GM10847 (cell line): ENCODE data around the gene SIGLEC11.
"Not testable (repeated sequence)": the region's sequence is repeated elsewhere in the genome, so short reads cannot be mapped to it uniquely, and the experiment has no call there.

Source experiments
- POLR2A ChIP-seq: IDR thresholded peaks from 2 replicates; pipeline ENCODE4 v1.6.1; 2011; ENCODE audit not compliant: insufficient read length; ENCODE audit errors: extremely low read depth

SIGLEC11 gene, protein sequence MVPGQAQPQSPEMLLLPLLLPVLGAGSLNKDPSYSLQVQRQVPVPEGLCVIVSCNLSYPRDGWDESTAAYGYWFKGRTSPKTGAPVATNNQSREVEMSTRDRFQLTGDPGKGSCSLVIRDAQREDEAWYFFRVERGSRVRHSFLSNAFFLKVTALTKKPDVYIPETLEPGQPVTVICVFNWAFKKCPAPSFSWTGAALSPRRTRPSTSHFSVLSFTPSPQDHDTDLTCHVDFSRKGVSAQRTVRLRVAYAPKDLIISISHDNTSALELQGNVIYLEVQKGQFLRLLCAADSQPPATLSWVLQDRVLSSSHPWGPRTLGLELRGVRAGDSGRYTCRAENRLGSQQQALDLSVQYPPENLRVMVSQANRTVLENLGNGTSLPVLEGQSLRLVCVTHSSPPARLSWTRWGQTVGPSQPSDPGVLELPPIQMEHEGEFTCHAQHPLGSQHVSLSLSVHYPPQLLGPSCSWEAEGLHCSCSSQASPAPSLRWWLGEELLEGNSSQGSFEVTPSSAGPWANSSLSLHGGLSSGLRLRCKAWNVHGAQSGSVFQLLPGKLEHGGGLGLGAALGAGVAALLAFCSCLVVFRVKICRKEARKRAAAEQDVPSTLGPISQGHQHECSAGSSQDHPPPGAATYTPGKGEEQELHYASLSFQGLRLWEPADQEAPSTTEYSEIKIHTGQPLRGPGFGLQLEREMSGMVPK

DNA sequence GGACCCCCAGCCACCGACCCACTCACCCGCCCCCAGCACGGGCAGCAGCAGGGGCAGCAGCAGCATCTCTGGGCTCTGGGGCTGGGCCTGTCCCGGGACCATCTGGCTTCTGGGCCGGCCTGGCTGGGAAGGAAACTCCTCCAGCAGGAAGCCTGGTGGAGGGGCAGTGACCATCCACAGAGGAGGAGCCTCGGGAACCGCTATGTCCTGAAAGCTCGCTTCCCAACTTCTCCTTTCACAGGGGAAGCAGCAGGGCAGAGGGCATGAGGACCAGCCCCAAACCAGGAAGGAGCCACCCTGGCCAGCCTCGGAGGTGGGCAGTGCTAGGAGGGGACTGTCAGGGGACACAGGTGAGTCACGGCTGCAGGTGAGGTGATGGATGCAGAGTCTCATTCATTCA is at the start of gene SIGLEC11:
TSS of gene SIGLEC11 (minus strand) at position 193 of the 400 bp plus-strand sequence. CDS start at position 102, 91 bp downstream.
- not testable (repeated sequence) for TF ChIP-seq POLR2A

DNA sequence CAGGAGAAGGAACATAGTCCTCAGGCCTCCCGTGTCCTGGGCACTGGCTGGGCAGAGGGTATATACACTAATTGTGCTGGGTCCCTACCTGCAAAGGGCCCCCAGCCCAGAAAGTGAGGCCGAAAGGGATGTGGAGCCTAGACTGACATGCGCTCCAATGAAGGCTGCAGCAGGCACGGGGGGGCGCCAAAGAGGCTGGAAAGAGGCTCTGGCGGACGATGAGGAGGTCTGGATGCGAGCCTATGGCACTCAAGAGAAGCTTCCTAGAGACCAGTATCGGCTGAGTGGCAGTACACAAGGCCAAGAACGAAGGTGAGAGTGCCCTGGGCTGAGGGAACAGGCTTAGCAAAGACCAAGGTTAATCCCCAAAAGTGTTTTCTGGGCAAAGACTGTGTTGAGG is 47.6 kb upstream of the SIGLEC11 start:
- TF ChIP-seq POLR2A = no peak

GRCh38 chr19:50007947-50008346 is 47.0 kb upstream of the SIGLEC11 start:
- no peak for TF ChIP-seq POLR2A

GRCh38 chr19:50007170-50007569 is 46.2 kb upstream of the SIGLEC11 start:
- TF ChIP-seq POLR2A = no peak

DNA sequence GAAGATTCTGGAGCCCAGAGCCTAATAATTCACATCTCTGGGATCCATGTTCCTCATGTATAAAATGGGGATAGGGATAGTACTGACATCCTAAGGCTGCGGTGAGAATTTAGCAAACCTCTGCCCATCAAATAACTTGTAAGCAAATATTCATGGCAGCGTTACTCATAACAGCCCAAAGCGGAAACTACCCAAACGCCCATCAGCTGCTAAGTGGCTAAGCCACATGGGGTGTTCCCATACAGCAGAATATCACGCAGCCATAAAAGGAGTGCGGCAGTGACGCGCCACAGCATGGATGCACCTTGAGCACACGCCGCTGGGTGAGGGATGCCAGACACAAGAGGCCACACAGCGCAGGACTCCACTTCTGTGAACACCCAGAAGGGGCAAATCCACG is 44.5 kb upstream of the SIGLEC11 start:
- TF ChIP-seq POLR2A = no peak

DNA sequence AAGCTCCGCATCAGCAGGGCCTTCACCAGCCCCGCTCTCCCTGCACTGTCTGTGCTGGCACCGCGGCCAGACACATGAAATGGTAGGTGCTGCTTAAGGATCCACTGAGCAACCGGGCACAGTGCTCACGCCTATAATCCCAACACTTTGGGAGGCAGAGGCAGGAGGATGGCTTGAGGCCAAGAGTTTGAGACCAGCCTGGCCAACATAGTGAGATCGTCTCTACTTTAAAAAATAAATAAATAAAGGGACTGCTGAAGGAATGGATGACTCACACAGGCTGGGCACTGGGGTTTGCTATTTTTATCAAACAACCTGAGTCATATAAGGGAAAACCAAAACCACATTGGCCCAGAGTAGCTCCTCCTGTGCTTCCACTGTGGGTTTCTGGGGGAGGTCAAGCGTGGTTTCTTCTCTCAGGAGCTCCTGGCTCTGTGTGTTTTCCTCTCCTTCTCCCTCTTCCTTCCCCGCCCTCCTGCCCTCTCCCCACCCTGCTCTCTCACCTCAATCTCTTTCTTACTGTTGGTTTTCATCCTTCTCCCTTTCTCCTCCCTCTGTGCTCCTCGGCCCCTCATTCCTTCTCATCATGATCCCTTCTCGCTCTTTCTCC is 42.9 kb upstream of the SIGLEC11 start:
- TF ChIP-seq POLR2A = no peak

DNA sequence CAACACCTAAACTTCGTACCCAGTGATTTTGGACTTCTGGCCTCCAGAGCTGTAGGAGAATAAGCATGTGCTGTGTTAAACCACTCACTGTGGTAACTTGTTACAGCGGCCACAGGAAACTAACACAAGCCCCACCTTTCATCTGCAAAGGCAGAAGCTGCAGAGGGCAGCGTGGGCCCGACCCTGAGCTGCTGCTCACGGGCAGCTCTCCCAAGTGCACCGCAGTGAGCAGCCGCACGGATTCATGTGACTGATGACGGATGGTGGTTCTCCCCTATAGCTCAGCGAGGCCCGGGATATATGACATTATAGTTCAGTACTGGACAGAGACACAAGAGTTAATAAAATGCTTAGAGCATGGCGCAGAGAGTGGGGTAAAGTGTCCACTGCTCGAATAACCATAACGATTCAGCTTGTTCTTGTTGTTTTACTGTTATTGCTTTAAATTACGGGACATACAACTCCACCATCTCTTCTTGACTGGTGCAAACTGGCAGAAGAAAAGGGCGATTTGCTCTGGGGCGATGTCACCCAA is 42.3 kb upstream of the SIGLEC11 start:
- no peak for TF ChIP-seq POLR2A

- TF ChIP-seq POLR2A = no peak
These were observed 41.5 kb upstream of the SIGLEC11 start for GRCh38 chr19:50002386-50002960.

GRCh38 chr19:50001775-50002174 is 40.8 kb upstream of the SIGLEC11 start:
- no peak for TF ChIP-seq POLR2A

DNA sequence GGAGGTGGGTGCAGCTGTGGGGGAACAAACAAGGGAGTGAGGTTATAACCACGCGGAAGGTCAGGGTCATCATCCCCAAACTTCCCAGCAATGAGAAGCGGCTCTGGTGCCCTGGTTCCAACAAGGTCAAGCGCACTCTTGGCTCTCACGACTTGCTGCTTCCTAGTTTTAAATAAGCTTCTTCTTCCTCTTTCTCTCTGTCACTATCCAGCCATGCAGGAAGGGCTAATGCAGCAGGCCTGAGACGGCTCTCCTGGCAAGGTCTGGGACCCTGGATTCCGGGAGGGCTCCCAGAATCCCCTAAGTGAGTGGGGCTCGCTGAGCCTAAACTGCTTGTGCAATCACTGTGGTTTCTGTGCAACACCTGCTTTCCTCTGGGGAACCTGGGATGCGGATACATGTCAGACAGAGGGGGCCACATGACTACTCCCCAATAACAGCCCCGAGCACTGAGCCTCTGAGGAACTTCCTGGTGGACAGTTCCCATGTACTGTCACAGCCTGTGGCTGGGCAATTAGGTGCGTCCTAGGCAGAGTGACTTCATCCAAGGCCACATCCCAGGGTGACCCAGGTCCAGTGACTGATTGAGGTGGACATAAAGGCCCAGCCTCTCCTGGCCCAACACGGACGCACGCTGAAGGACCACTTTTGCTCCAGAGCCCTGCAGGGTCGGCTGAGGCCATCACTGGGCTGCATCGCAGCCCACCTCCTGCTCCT is 40.0 kb upstream of the SIGLEC11 start:
- TF ChIP-seq POLR2A = no peak

DNA sequence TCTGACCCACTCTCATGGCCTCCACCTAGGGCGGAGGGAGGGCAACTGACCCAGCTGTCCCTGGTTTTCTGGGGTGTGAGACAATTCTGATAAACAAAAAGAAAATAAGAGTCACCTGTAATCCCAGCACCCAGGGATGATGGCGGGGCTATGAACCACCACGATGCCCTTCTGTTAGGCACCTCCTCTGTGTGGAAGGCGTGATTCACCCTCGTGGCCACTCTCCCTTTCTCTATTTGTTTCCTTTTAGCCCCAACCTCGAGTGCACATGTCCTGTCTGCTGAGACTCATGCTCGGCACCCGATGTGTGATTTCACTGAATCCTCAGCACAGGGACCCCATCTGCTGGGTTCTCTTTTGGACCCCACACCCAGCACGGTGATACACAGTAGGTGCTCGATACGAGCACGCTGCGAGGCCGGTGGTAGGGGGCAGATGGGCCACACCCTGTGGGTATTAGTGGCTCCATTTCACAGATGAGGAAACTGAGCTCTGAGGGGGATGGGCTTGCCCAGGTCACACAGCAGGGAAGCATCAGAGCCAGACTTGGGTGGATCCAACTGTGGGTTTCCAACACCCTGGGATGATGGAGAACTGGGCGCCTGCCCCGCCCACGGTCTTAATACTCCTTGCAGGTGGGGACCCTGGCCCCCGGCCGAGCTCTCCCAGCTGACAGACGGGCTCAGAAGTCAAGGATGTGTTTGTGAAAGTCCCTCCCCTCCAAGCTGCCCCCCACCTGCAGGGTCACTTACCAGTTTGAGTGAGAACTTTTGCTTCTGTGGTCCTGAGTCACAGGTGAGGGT is 39.3 kb upstream of the SIGLEC11 start:
- no peak for TF ChIP-seq POLR2A

- TF ChIP-seq POLR2A = no peak
These were observed 38.5 kb upstream of the SIGLEC11 start for GRCh38 chr19:49999371-50000010.

DNA sequence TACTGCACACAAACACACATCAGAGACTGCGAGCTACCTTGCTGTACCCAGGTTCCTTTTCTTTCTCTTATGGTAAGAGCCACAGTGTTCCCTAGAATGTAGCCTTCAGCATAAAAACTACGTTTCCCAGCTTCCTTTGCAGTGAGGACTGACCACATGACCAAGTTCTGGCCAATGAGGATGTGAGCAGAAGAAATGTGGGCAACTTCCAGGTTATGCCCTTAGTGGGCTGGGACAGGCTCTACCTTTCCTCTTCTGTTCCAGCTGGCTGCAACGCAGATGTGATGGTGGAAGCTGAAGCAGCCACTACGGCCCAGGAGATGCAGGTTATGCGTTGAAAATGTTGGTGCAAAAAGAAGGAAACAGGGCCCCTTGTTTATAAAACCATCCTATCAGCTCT is 36.7 kb upstream of the SIGLEC11 start:
- no peak for TF ChIP-seq POLR2A

- TF ChIP-seq POLR2A = no peak
These were observed 27.5 kb upstream of the SIGLEC11 start for GRCh38 chr19:49988433-49988832.

DNA sequence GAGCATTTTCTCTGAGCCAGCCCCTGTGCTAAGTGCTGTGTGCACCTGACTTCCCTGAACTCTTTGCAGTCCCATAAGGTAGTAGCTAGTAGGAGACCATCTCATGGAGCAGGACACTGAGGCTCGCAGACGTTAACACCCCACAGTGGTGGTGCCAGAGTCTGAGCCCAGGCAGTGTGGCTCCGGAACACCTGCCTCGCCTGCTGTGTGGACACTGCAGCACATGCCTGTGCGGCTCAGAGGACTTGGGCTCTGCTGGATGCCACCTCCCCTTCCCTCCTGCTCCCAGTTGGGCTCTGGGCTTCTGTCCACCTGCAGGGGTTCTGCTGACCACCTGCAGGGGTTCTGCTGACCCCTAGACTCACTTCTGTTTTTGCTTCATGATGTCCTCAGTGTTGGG is 27.0 kb upstream of the SIGLEC11 start:
- no peak for TF ChIP-seq POLR2A
